CD4-positive, alpha-beta T cell (primary cell): ENCODE results near the gene PIGM. TPM values are rescaled to one million over a fixed set of nuclear protein-coding genes. Genes with fewer than 3 reads are reported as not detected.

ENCODE experiments used
- ATAC-seq: fragments of 200-7000 bp; cut with Tn5 transposase; one replicate; pipeline ENCODE4 v1.10.0; 2022; ENCODE audit warnings: mild to moderate bottlenecking; ENCODE audit not compliant: poor library complexity
- CTCF ChIA-PET: fragments of 350-600 bp; sonication (Branson Sonifier 250); formaldehyde crosslinking; loops from one replicate; lab custom pipeline; 2021; ENCODE audit warnings: antibody characterized with exemption, inconsistent platforms; lab: Charles Lee
- POLR2A ChIA-PET: fragments of 350-600 bp; sonication (Branson Sonifier 250); formaldehyde crosslinking; loops from one replicate; lab custom pipeline; 2021; ENCODE audit warnings: antibody characterized with exemption, inconsistent platforms; lab: Charles Lee
- DNase-seq, 14 experiments: peaks; one replicate each; pipeline ENCODE4 v3.0.0-alpha.2; 2013 to 2020; ENCODE audit warnings: mixed read lengths in 2 of 14
- H3K27ac ChIP-seq, 2 donors: one replicate each; pipeline versions ENCODE4 v1.5.1 to v1.7.0; 2013; ENCODE audit warnings: low read length in 2 of 2, low read depth in 1 of 2, mild to moderate bottlenecking in 1 of 2
- H3K27me3 ChIP-seq, 2 experiments: 1 replicate in 1 of 2; 2 replicates in 1 of 2; pipeline versions ENCODE4 v1.6.1 to v1.7.0; 2013; ENCODE audit warnings: low read length in 2 of 2, control low read depth in 1 of 2, mild to moderate bottlenecking in 1 of 2, moderate library complexity in 1 of 2; ENCODE audit not compliant: insufficient read depth in 2 of 2, control insufficient read depth in 1 of 2
- H3K36me3 ChIP-seq: one replicate; pipeline ENCODE4 v1.6.1; 2013; ENCODE audit warnings: low read length, control low read depth; ENCODE audit not compliant: insufficient read depth
- H3K4me1 ChIP-seq: one replicate; pipeline ENCODE4 v1.6.1; 2013; ENCODE audit warnings: low read length, control low read depth; ENCODE audit not compliant: insufficient read depth
- H3K4me3 ChIP-seq: one replicate; pipeline ENCODE4 v1.5.1; 2013; ENCODE audit warnings: mild to moderate bottlenecking, low read length, moderate library complexity
- H3K9me3 ChIP-seq, 2 experiments: 1 replicate in 1 of 2; 2 replicates in 1 of 2; pipeline versions ENCODE4 v1.6.1 to v1.7.0; 2013; ENCODE audit warnings: low read length in 2 of 2, mild to moderate bottlenecking in 2 of 2, control low read depth in 1 of 2, moderate library complexity in 1 of 2; ENCODE audit not compliant: control insufficient read depth in 1 of 2, insufficient read depth in 1 of 2
- H3K27ac Mint-ChIP-seq: one replicate; pipeline ENCODE4 v1.8.0; 2020; ENCODE audit warnings: mixed read lengths
- H3K27me3 Mint-ChIP-seq: one replicate; pipeline ENCODE4 v1.8.0; 2021; ENCODE audit warnings: mixed read lengths
- H3K36me3 Mint-ChIP-seq: one replicate; pipeline ENCODE4 v1.8.0; 2021; ENCODE audit warnings: low read depth, mixed read lengths
- H3K4me1 Mint-ChIP-seq: one replicate; pipeline ENCODE4 v1.8.0; 2021; ENCODE audit warnings: low read depth, mixed read lengths
- H3K4me3 Mint-ChIP-seq: one replicate; pipeline ENCODE4 v1.8.0; 2020; ENCODE audit warnings: mild to moderate bottlenecking, mixed read lengths
- H3K9me3 Mint-ChIP-seq: one replicate; pipeline ENCODE4 v1.8.0; 2020; ENCODE audit warnings: mixed read lengths
- CTCF ChIP-seq: fragments of 200-600 bp; IDR thresholded peaks from one replicate; pipeline ENCODE4 v1.8.0; 2022; ENCODE audit warnings: antibody characterized with exemption, mild to moderate bottlenecking
- intact Hi-C, 2 experiments: fragments of 100-400 bp; cut with DNase I in 1 of 2; cut with micrococcal nuclease in 1 of 2; formaldehyde crosslinking; loops; one replicate each; pipeline versions ENCODE4 v1.15.1 to v1.9.0; 2023 to 2025; cut with DNase I, micrococcal nuclease
- total RNA-seq, 174 experiments: library from RNA in 2 of 174; stranded (reverse) in 2 of 174; gene quantifications; one replicate each; pipeline ENCODE4 v1.2.3 and lab custom pipeline; 2021 to 2026

PIGM gene
- total RNA-seq, 2 experiments from 2014 or later, result 2.1 to 2.2 TPM

GRCh38 chr1:159982280-159982679 is 49.5 kb downstream of the PIGM start:
- Mint-ChIP-seq H3K27ac (no peak overlapping the region), H3K4me3 (no peak overlapping the region), H3K27me3 (peaks cover 59% of the 10 kb centered on the region), H3K36me3 (no peaks in the 10 kb centered on the region), H3K4me1 (no peaks in the 10 kb centered on the region), H3K9me3 (no peaks in the 10 kb centered on the region)
- Histone ChIP-seq H3K4me3 (no peak overlapping the region), H3K9me3 (no peaks in the 10 kb centered on the region), H3K36me3 (no peaks in the 10 kb centered on the region), H3K4me1 (no peaks in the 10 kb centered on the region), H3K27ac (no peak overlapping the region), H3K27me3 (peaks cover 14 to 17% of the 10 kb centered on the region in 2 experiments)
- DNase-seq (no peak), ATAC-seq (no peak)
- no peak for TF ChIP-seq CTCF
- ChIA-PET POLR2A (no interaction called here), CTCF (no interaction called here)
- intact Hi-C loops, result no loop called here

GRCh38 chr1:159981351-159982055 is 50.3 kb downstream of the PIGM start:
- ChIA-PET CTCF (no interaction called here), POLR2A (no interaction called here)
- DNase-seq, result no peak
- Histone ChIP-seq H3K4me1 (no peaks in the 10 kb centered on the region), H3K36me3 (no peaks in the 10 kb centered on the region), H3K9me3 (no peaks in the 10 kb centered on the region), H3K4me3 (no peak overlapping the region), H3K27me3 (peaks cover 14 to 20% of the 10 kb centered on the region in 2 experiments), H3K27ac (no peak overlapping the region)
- ATAC-seq, result no peak
- no peaks in the 10 kb centered on the region for H3K9me3 Mint-ChIP-seq
- intact Hi-C loops, result no loop called here
- no peak for TF ChIP-seq CTCF
- no peak overlapping the region for H3K27ac Mint-ChIP-seq
- H3K36me3 Mint-ChIP-seq, result no peaks in the 10 kb centered on the region
- H3K27me3 Mint-ChIP-seq, result peaks cover 64% of the 10 kb centered on the region
- H3K4me1 Mint-ChIP-seq, result no peaks in the 10 kb centered on the region
- H3K4me3 Mint-ChIP-seq, result no peak overlapping the region

GRCh38 chr1:159980786-159981185 is 51.0 kb downstream of the PIGM start:
- Mint-ChIP-seq H3K36me3 (no peaks in the 10 kb centered on the region), H3K27ac (no peak overlapping the region), H3K9me3 (no peaks in the 10 kb centered on the region), H3K27me3 (peaks cover 60% of the 10 kb centered on the region), H3K4me1 (no peaks in the 10 kb centered on the region), H3K4me3 (no peak overlapping the region)
- intact Hi-C loops, result no loop called here
- Histone ChIP-seq H3K36me3 (no peaks in the 10 kb centered on the region), H3K4me3 (no peak overlapping the region), H3K27me3 (peaks cover 14 to 20% of the 10 kb centered on the region in 2 experiments), H3K4me1 (no peaks in the 10 kb centered on the region), H3K9me3 (no peaks in the 10 kb centered on the region), H3K27ac (no peak overlapping the region)
- no peak for TF ChIP-seq CTCF
- ATAC-seq, result no peak
- no peak for DNase-seq
- CTCF ChIA-PET, result no interaction called here
- POLR2A ChIA-PET, result no interaction called here
